HG03108 (cell line): Measurements from ENCODE around the gene IGF2BP2.

ENCODE experiments used
- ATAC-seq: cut with Tn5 transposase; IDR thresholded peaks from one replicate; pipeline ENCODE4 v1.9.1; 2021; ENCODE audit warnings: moderate library complexity; ENCODE audit not compliant: unreplicated experiment

The IGF2BP2 gene

DNA sequence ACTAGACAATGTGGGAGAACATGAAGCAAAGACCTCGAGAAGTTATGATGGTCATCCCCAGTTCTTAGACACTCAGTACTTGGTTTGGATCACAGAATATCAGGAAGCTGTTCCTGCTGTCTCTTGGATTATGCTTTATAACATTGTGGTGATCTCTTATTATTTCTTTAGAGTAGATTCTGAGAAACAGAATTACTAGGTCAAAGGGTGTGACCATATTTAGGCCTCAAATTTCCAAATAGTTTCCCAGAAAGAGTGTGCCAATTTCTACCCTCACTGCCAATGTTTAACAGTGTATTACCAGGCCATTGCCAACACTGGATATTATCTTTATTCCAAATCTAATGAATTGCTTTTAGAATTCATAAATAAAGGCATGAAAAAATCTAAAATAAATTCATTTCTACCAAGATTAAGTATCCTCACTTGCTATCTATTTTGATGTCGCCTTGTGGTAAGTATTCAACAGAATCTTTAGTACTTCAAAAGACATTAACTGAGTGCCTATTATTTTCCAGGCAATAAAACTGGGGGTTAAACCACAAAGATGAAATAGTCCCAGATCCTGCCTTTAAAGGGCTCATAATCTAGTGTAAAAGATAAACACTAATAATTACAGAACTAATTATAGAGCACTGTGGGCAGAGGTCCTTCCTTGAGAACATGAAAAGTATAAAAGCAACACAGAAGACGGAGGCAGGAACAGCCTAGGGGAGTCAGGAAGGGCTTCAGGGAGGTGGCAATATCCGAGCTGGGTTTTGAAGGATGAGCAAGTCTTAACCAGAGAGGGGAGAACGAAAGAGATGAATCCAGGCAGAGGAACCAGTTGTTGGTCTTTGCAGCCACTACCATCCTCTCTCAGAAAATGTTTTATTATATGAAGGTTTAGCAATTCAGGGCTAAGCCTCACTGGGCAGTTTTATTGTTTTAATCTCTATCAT, 86.8 kb downstream of the IGF2BP2 start:
- no peak for ATAC-seq

DNA sequence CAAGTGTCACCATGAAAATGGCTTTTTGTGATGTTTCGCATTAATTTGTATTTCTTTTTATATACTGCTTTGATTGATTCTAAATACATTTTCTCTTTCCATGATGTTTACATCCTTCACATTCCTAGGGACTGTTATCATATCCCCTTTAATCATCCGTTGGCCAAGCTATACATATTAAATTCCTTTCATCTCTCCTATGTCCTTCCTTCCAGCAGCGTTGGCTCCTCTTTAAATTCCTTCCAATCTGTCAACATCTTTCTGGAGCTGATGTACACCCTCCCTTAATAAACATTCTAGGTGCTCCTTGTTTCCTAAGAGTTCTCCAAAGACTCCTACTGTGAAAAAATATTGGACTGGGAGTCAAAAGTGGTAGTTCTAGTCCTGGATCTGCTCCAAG, 87.8 kb downstream of the IGF2BP2 start:
- ATAC-seq = no peak

GRCh38 chr3:185734725-185735096, 90.1 kb downstream of the IGF2BP2 start:
- no peak for ATAC-seq

DNA sequence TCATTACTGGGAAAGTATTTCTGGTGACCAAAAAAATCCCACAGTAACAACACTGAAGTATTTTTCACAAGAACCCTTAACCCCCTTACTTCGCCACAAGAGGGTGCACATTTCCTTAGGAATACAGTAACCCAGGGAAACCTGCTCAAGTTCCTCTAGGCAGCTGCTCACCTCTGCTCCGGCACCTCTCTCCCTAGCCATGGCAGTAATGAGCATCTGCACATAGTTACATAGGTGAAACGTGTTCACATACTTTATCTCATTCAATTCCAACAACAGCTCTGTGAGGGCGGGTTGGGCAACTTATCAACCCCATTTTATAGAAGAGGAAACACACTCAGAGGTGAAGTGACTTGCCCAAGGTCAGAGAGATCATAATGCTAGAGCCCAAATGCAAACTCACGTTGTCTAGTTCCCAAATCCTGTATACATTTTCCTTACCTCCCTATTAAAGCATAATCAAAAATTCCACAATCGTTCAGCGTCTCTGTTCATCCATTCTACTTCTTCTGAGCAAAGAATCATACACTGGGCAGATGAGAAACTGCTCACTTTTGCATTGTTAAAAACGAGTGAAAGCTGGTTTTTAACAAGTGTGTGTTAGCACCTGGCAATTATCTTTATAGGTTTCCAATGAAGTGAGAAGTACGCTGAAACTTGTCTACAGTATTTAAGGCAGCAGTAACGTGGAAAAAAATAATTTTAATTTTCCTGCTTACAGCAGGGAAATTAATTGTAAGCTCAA, 90.7 kb downstream of the IGF2BP2 start:
- no peak for ATAC-seq

GRCh38 chr3:185732782-185733181, 92.1 kb downstream of the IGF2BP2 start:
- no peak for ATAC-seq

GRCh38 chr3:185730550-185730949, 94.3 kb downstream of the IGF2BP2 start:
- ATAC-seq = no peak

DNA sequence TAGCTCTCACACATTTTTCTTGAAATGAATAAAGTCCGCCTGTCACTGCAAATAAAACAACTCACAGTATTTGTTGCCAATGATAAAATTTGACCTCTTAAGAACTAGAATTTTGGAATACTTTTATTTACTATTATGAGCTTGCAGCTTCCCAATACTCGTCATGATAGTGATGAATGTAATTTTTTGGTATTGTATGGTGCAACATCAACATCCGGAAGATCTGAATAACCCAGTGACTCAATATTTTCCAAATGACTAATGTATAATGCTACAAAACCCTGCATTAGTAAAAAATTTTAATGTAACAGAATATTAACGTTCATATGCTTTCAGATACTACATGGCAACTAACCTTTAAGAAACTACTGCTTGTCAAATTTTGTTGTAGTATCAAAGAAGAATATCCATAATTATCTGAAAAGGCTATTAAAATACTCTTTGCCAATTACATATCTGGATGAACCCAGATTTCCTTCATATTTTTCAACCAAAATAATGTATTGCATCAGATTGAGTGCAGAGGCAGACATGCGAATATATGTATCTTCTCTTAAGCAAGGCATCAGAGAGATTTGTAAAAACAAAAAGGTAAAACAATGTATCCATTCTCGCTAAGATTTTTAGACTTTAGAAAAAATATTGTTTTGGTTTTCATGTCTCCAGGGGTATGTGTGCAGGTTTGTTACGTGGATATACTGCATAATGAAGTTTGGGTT, 95.3 kb downstream of the IGF2BP2 start:
- no peak for ATAC-seq

GRCh38 chr3:185728630-185729336, 96.1 kb downstream of the IGF2BP2 start:
- no peak for ATAC-seq

GRCh38 chr3:185727873-185728272, 97.0 kb downstream of the IGF2BP2 start:
- ATAC-seq = no peak

GRCh38 chr3:185726254-185726967, 98.4 kb downstream of the IGF2BP2 start:
- no peak for ATAC-seq

GRCh38 chr3:185724761-185725160, 100.1 kb downstream of the IGF2BP2 start:
- ATAC-seq = no peak

DNA sequence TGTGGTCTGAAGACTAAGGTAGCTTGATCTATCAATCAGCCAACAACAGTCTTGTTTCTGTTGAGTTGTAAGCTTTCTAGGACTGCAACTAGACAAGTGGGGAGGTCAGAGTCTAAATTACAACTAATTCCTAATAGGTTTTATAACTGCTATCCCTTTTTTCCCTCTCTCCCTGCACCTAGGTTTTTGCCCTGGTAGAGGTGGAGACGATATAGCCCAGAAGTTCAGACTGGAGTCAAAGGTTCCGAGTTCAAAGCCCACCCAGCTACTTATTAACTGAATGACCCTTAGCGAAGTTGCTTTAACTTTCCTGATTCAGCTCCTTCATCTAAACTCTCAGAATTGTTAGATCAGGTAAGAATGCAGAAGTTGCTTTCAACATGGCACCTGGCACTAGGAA, 100.6 kb downstream of the IGF2BP2 start:
- no peak for ATAC-seq

DNA sequence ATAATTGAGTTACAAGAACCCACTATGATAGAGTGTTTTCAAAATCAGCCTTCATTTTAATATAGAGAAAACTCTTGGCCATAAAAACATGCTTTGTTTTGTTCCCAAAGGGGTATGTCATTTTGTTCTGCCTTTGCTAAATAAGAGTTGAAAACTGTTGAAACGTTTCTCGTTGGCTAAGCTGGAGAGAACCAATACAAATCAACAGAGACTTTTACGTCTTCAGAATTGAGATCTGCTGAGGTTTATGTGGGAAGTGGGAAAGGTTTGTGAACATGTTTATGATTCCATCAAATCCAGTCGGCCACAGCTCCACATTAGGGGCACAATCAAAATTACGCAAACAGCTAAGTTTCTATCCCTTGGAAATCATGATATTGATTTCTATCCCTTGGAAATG, 102.0 kb downstream of the IGF2BP2 start:
- ATAC-seq = no peak

DNA sequence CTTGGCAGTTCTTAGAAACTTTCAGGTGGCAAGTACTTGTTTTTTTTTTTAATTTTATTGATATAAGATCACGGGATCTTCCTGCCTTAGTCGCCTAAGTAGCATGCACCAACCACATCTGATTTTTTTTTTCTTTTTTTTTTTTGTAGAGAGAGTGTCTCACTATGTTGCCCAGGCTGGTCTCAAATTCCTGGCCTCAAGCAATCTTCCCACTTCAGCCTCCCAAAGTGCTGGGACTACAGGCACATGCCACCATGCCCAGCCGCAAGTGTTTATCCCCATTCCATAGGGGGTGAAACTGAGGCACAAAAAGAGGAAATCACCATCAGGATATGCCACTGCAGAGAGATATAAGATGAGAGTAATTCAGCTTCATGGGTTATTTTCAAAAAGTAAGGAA, 102.9 kb downstream of the IGF2BP2 start:
- ATAC-seq = no peak

DNA sequence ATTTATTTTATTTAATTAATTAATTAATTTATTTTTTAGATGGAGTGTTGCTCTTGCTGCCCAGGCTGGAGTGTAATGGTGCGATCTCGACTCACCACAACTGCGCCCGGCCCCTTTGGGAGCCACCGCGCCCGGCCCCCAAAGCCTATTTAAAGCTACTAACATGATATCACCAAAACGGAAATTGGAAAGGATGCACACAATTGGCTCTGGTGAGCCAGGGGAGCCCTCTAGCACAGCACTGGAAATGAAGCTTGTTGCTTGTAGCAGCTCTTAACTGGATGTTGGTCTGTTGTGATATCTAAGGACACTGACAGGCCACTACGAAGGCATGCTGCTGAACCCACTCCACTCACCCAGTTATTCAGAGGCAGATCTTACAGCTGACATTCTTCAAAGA, 104.5 kb downstream of the IGF2BP2 start:
- ATAC-seq = no peak

- ATAC-seq = no peak
Observed at GRCh38 chr3:185718736-185719593, 105.9 kb downstream of the IGF2BP2 start.

GRCh38 chr3:185717627-185718402, 107.0 kb downstream of the IGF2BP2 start:
- ATAC-seq = no peak

GRCh38 chr3:185717121-185717520, 107.7 kb downstream of the IGF2BP2 start:
- no peak for ATAC-seq
